ENCODE results near the gene TCIRG1. TPM values are rescaled to one million over a fixed set of nuclear protein-coding genes. Genes with fewer than 3 reads are reported as not detected.
"Not testable (repeated sequence)": the region's sequence is repeated elsewhere in the genome, so short reads cannot be mapped to it uniquely, and the experiment has no call there.

The TCIRG1 gene
- total RNA-seq, 1 donor from 2014 or later, result 156 TPM

DNA sequence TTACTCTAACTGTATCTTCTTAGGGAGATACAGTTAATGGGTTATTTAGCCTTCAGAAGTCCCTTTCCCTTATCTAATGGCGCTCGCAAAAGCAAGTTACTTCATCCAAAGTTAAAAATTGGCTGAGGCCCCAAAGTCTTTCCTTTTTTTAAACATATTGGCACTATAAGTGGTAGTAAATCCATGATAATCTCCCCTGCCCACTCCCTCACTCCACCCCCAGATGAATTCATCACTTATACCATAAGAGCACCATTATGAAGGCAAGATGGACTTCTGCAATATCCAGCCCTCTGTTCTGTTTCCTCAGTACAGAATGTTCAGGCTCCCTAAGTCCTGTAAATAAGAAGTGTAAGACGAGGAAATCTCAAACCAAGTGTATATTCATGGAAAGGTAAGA lies 44.7 kb downstream of the TCIRG1 start:
- TF ChIP-seq, protein P1, sequence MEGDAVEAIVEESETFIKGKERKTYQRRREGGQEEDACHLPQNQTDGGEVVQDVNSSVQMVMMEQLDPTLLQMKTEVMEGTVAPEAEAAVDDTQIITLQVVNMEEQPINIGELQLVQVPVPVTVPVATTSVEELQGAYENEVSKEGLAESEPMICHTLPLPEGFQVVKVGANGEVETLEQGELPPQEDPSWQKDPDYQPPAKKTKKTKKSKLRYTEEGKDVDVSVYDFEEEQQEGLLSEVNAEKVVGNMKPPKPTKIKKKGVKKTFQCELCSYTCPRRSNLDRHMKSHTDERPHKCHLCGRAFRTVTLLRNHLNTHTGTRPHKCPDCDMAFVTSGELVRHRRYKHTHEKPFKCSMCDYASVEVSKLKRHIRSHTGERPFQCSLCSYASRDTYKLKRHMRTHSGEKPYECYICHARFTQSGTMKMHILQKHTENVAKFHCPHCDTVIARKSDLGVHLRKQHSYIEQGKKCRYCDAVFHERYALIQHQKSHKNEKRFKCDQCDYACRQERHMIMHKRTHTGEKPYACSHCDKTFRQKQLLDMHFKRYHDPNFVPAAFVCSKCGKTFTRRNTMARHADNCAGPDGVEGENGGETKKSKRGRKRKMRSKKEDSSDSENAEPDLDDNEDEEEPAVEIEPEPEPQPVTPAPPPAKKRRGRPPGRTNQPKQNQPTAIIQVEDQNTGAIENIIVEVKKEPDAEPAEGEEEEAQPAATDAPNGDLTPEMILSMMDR (conservative IDR thresholded peaks at IDR 0.05; ENCODE audit: low read depth, low read length), result no peak
- DNase-seq (ENCODE audit: low read depth), result no peak
- no peak overlapping the region for H3K4me3 ChIP-seq (ENCODE audit: low read depth, low read length)

DNA sequence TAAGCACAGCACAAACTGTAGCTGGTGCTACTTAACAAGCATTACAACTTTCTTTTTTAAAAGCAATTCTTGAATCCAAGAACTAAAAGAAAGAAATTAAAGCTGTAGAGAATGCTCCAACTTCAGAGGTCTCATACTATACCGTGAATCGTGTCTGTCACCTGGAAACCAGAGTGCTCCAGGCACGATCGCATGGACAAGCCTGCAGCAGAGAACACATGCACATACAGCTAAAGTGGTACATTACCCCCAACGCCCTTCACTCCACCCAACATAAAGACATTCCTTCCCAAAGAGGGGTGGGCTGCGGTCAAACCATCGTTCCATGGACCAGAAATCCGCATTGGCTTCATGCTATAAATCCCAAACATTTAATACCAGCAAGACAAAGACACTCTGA lies 50.9 kb downstream of the TCIRG1 start:
- H3K4me3 ChIP-seq (ENCODE audit: low read depth, low read length), result no peak overlapping the region
- DNase-seq (ENCODE audit: low read depth), result no peak
- TF ChIP-seq, protein P1 (conservative IDR thresholded peaks at IDR 0.05; ENCODE audit: low read depth, low read length), result no peak

DNA sequence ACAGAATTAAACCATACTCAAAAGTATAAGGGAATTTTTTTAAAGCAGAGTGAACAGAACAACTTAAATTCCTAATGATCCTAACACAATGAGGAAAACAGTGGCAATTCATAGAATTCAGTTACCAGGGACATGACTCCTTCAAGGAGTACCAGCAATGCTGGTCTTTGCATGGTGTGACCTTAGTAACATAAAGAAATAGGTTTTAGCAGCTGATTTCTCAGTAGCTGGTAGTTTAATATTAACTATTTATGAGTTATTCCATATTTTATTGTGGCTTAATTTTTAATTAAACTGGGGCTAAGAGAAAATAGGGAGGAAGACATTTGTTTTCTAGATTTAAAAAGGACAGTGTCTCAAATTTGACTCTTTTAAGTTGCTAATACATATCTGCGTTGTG lies 51.5 kb downstream of the TCIRG1 start:
- TF ChIP-seq, protein P1 (conservative IDR thresholded peaks at IDR 0.05; ENCODE audit: low read depth, low read length), result no peak
- H3K4me3 ChIP-seq (ENCODE audit: low read depth, low read length), result no peak overlapping the region
- no peak for DNase-seq (ENCODE audit: low read depth)

DNA sequence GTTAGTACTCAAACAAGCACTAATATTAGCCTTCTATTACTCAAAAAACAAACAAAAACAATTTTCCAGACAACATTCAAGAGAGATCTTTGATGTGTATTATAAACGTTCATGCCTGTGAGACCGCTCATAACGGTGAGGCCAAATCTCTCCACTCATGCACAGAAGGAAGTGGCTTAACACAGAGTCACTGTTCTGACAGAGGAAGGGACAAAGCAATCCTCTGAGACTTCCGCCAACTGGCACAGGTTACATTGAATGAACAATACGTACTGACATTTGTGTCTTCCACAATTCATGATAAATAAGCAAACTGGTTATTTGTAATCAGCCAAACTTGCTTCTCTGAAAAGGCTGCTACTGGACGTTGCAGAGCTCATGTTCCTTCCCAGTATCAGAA lies 51.9 kb downstream of the TCIRG1 start:
- no peak for DNase-seq (ENCODE audit: low read depth)
- H3K4me3 ChIP-seq (ENCODE audit: low read depth, low read length), result no peak overlapping the region
- TF ChIP-seq, protein P1 (conservative IDR thresholded peaks at IDR 0.05; ENCODE audit: low read depth, low read length), result no peak

DNA sequence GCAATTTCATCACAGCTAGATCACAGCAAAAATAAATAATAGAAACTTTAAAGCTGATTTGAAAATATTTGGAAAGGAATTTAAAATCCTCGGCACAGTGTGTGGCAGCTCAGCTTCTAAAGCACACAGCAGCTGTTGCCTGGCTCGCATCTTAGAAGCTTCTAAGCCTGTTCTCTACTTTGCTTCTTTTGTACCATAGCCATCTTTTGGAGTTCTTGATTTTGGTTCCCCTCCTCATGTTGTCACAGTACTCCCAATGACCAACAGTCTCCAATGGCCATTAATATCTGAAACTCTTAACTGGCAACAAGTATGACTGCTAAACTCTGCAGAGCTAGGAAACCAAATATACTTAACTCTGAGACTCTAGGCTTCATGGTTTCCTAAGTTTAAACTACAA lies 53.6 kb downstream of the TCIRG1 start:
- TF ChIP-seq, protein P1 (conservative IDR thresholded peaks at IDR 0.05; ENCODE audit: low read depth, low read length), result no peak
- no peak overlapping the region for H3K4me3 ChIP-seq (ENCODE audit: low read depth, low read length)
- no peak for DNase-seq (ENCODE audit: low read depth)

DNA sequence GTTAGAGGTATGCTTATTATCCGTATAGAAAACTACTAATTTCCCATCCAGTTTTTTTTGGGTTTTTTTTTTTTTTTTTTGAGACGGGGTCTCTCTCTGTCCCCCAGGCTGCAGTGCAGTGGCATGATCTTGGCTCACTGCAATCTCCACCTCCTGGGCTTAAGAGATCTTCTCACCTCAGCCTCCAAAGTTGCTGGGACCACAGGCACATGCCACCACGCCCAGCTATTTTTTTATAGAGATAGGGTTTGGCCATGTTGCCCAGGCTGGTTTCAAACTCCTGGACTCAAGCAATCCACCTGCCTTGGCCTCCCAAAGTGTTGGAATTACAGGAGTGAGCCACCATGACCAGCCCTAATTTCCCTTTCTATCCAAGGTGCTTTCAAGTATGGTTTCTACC lies 54.1 kb downstream of the TCIRG1 start:
- not testable (repeated sequence) for H3K4me3 ChIP-seq (ENCODE audit: low read depth, low read length); DNase-seq (ENCODE audit: low read depth)

DNA sequence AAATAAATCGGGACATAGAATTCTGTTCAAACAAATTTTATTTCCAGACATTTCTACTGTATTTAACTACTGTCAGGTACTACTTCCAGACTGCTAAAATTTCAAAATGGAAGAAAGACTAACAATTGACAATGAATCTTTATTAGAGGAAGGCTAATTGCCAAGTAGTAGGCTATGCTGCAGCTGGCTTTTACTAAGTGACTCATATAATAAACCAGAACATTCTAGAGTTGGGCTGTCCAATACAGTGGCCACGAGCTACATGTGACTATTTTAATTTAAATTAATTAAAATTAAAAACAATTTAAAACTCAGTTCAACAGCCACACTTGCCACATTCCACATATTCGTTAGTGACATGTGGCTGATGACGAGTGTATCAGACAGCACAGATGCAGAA lies 54.7 kb downstream of the TCIRG1 start:
- H3K4me3 ChIP-seq (ENCODE audit: low read depth, low read length), result no peak overlapping the region
- no peak for DNase-seq (ENCODE audit: low read depth)
- TF ChIP-seq, protein P1 (conservative IDR thresholded peaks at IDR 0.05; ENCODE audit: low read depth, low read length), result no peak

DNA sequence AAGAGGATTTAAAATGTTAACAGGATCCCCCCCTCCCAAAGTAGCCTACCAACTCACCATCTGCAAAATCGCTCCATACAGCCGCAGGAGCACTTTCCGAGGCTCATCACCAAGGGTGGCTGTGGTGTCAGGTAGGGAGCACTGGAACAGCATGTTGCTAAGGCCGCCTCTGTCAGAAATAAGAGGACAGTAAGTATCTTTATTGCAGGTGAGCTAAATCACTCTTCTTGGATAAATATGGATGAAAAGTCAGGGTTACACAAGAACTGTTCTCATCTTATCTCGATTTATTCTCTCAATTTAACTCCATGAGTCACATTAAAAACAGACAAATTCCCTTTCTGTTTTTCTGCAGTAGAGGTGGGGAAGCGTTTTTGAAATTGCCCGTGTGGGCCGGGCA lies 58.1 kb downstream of the TCIRG1 start:
- H3K4me3 ChIP-seq (ENCODE audit: low read depth, low read length), result no peak overlapping the region
- TF ChIP-seq, protein P1 (conservative IDR thresholded peaks at IDR 0.05; ENCODE audit: low read depth, low read length), result no peak
- no peak for DNase-seq (ENCODE audit: low read depth)
